Suprapubic skin (tissue), 3 donors: ENCODE data around the gene CEBPE.

Experiments
- CTCF ChIP-seq, 2 donors: fragments of 200-600 bp in 1 of 2; fragments of 450-650 bp in 1 of 2; sonication (generic) in 1 of 2; IDR thresholded peaks; one replicate each; pipeline ENCODE4 v1.5.1; 2016 to 2019; ENCODE audit warnings: antibody characterized with exemption in 2 of 2, mild to moderate bottlenecking in 1 of 2, moderate library complexity in 1 of 2
- EP300 ChIP-seq: sonication (generic); formaldehyde crosslinking; IDR thresholded peaks from one replicate; pipeline ENCODE4 v1.6.1; 2017; ENCODE audit warnings: antibody characterized with exemption
- POLR2A ChIP-seq, 2 donors: fragments of 450-650 bp; IDR thresholded peaks; one replicate each; pipeline ENCODE4 v1.6.1; 2017; ENCODE audit warnings: antibody characterized with exemption in 2 of 2, mild to moderate bottlenecking in 2 of 2, moderate library complexity in 2 of 2

- TF ChIP-seq CTCF (IDR thresholded peaks at IDR 0.05) (no peak), EP300 (no peak), POLR2A (IDR thresholded peaks at IDR 0.05) (no peak)
Measured at GRCh38 chr14:23089498-23090253, 29.4 kb downstream of the CEBPE start.
